Heart left ventricle (tissue), 13 donors: ENCODE results near the gene DUSP22.

ENCODE experiments used
- CTCF ChIP-seq, 12 donors: fragments of 200-600 bp; sonication (generic) in 4 of 12; IDR thresholded peaks; one replicate each; pipeline versions ENCODE4 v1.5.0 to v1.8.0; 2018 to 2022; ENCODE audit warnings: antibody characterized with exemption in 12 of 12, mild to moderate bottlenecking in 5 of 12
- POLR2A ChIP-seq, 2 donors: fragments of 450-650 bp; IDR thresholded peaks; one replicate each; pipeline ENCODE4 v1.6.1; 2017; ENCODE audit warnings: antibody characterized with exemption in 2 of 2, mild to moderate bottlenecking in 2 of 2, moderate library complexity in 2 of 2
- donor health status: ischemic (EF 13 %, LVEDD 7.1; RV severe dilation, severe dysfunction).
- donor health status: DM: no; HTN: yes; CAD: no.
- donor health status: DM: no; HTN: no; CAD: no.
- donor health status: ischemic (EF 25% LVEDD 6.9; RV normal size, moderate dysfunction).
- donor health status: ischemic (EF 25% LVEDD 5.7; RV mildly dilated, moderate dysfunction).
- donor health status: ischemic (EF 35%, LVEDD 5.7; RV mildly dilated, moderate dysfunction).
- donor health status: nonischemic (EF 11% LVEDD 7.7; RV severe dilation, severe dysfunction).
- donor health status: DM: yes; HTN: yes; CAD: no.
- donor health status: PGD.
- donor health status: ischemic (EF 29% LVEDD 5.4; RV normal size, mild dysfunction).
- donor health status: nonischemic (EF 23%, LVEDD 6.1; RV moderate dilation, normal function).

- TF ChIP-seq CTCF (IDR thresholded peaks at IDR 0.05) (no peak), POLR2A (IDR thresholded peaks at IDR 0.05) (no peak)
These were observed 101.3 kb downstream of the DUSP22 start for GRCh38 chr6:393391-394221.
